Activated CD4-positive, CD25-positive, alpha-beta regulatory T cell treated with anti-CD3 and anti-CD28 coated beads, Interleukin-2, amount 50 U/mL, for 24 hours (primary cell): Measurements from ENCODE around the gene OR3A2.
"Not testable (repeated sequence)": the region's sequence is repeated elsewhere in the genome, so short reads cannot be mapped to it uniquely, and the experiment has no call there.

Source experiments
- ATAC-seq, 2 donors: fragments of 150-1000 bp; cut with Tn5 transposase; one replicate each; pipeline ENCODE4 v1.10.0; 2021; ENCODE audit warnings: mild to moderate bottlenecking in 1 of 2, moderate library complexity in 1 of 2

Gene OR3A2

GRCh38 chr17:3282901-3283300 is 103.2 kb downstream of the OR3A2 start:
- no peak for ATAC-seq

DNA sequence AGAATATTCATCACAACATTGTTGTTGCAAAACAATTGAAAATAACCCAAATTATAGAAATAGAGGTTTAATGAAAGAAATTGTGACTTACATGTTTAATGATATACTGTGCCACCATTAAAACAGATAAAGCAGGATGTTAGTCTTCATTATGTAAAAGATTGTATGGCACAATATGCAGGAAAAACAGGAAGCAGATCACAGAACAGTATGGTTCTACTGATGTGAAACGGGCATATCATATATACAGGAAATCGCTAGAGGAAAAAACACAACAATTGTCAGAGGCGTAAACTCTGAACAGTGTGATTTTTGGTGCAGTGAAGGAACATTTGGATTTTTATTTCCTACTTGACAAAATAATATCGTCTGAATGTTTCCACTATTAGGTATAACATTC is 110.0 kb downstream of the OR3A2 start:
- no peak for ATAC-seq

- ATAC-seq, result no peak
Observed at GRCh38 chr17:3271072-3271848, 114.8 kb downstream of the OR3A2 start.

DNA sequence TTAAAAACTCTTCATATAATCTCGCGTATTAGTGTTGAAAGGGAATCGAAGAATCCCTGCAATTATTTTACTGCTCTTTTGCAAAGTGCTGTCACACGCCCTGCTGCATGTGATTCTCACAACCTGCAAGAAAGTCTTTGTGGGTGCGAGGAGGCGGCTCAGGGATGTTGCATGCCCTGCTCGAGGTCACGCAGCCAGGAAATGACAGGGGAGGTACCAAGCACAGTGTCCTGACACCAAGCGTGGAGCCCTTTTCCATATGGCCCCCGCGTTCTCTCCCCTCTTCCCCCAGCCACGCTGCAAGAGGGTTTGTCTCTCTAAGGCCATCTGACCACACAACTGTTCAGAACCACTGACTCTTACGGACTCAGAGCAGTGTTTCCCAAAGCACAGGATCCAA is 125.5 kb downstream of the OR3A2 start:
- ATAC-seq, result no peak

DNA sequence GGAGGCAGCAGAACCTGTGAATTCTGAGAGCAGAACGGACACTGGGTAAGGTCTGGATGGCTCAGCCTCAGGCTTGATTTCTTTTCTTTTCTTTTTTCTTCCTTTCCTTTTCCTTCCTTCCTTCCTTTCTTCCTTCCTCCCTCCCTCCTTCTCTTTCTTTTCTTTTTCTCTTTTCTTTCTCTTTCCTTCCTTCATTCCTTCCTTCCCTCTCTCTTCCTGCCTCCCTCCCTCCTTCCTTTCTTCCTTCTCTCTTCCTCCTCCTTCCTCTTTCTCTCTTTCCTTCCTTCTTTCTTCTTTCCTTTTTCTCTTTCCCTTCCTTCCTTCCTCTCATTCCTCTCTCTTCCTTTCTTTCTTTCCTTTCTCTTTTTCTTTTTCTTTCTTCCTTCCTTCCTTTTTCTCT is 125.9 kb downstream of the OR3A2 start:
- ATAC-seq, result no peak

GRCh38 chr17:3256575-3256974 is 129.5 kb downstream of the OR3A2 start:
- no peak for ATAC-seq

GRCh38 chr17:3249013-3249412 is 137.1 kb downstream of the OR3A2 start:
- not testable (repeated sequence) for ATAC-seq

GRCh38 chr17:3244841-3245240 is 141.3 kb downstream of the OR3A2 start:
- not testable (repeated sequence) for ATAC-seq

- not testable (repeated sequence) for ATAC-seq
Observed at GRCh38 chr17:3241044-3241443, 145.1 kb downstream of the OR3A2 start.

DNA sequence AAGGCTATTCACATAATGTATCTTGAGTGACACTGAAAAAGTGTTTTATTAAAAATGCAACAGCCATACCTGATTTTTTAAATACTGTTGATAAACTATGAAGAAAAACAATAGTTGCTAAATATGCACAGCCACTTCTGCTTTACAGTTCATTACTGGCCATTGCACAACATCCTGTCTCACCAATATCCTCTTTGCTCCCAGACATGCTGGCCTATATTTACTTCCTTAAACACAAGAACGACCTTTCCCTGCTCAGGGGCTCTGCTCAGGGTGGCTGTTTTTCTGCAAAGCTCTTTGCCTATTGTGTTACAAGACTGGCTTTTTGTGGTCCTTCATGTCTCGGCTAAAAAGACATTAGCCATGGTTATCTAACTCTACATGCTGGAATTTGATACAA is 147.4 kb downstream of the OR3A2 start:
- not testable (repeated sequence) for ATAC-seq

- ATAC-seq, result not testable (repeated sequence)
Observed at GRCh38 chr17:3232300-3232699, 153.8 kb downstream of the OR3A2 start.
